HL-60 (cell line): ENCODE measurements around the gene GPR26.
A peak's percentile ranks its signal among the peaks of the same experiment; 100 is the strongest.

ENCODE experiments used
- DNase-seq, 2 experiments: peaks; one replicate each; pipeline ENCODE4 v3.0.0-alpha.2; 2010 to 2020; ENCODE audit warnings: low read depth in 1 of 2, low spot score in 1 of 2
- H3K27ac ChIP-seq: fragments of 250-450 bp; sonication (Bioruptor Pico); replicated peaks from 2 replicates; pipeline ENCODE4 v1.5.1; 2020; ENCODE audit warnings: mild to moderate bottlenecking, moderate library complexity
- H3K27me3 ChIP-seq: fragments of 250-450 bp; sonication (Bioruptor Pico); 2 replicates; pipeline ENCODE4 v1.5.1; 2021; ENCODE audit warnings: mild to moderate bottlenecking, moderate library complexity; ENCODE audit not compliant: insufficient read depth, poor library complexity, severe bottlenecking
- H3K4me3 ChIP-seq: replicated peaks from 2 replicates; pipeline ENCODE4 v1.5.1; 2011; ENCODE audit warnings: mild to moderate bottlenecking, control low read depth, low read length; ENCODE audit not compliant: insufficient read depth
- CTCF ChIP-seq: IDR thresholded peaks from one replicate; pipeline ENCODE4 v1.5.1; 2011; ENCODE audit warnings: low read length, control low read depth, inconsistent platforms; ENCODE audit not compliant: insufficient read depth
- GABPA ChIP-seq: IDR thresholded peaks from 2 replicates; pipeline ENCODE4 v1.6.1; 2012; ENCODE audit warnings: low read depth
- POLR2AphosphoS5 ChIP-seq: IDR thresholded peaks from 2 replicates; pipeline ENCODE4 v1.6.1; 2012; ENCODE audit warnings: low read depth
- REST ChIP-seq: IDR thresholded peaks from 2 replicates; pipeline ENCODE4 v1.6.1; 2012; ENCODE audit warnings: low read depth; ENCODE audit not compliant: insufficient replicate concordance
- SPI1 ChIP-seq: IDR thresholded peaks from 2 replicates; pipeline ENCODE4 v1.6.1; 2012; ENCODE audit warnings: low read depth, mild to moderate bottlenecking, borderline replicate concordance
- long read RNA-seq: library from polyadenylated mRNA; unstranded; transcript quantifications from one replicate; pipeline ENCODE4 v2.0.0, GENCODE V29; 2020

GPR26 gene
- long read RNA-seq = 0 reads

GRCh38 chr10:123666318-123667236 is at the start of gene GPR26:
Gene GPR26 (plus strand): TSS chr10:123666355. CDS start chr10:123666408, 53 bp downstream.
- Histone ChIP-seq H3K27me3 (no peaks in the 10 kb centered on the region), H3K27ac (no peak within 1 kb of the TSS), H3K4me3 (no peak within 1 kb of the TSS)
- DNase-seq = no peak
- TF ChIP-seq REST (peak; percentile 67), SPI1 (no peak)

- no peaks in the 10 kb centered on the region for H3K27me3 ChIP-seq
- TF ChIP-seq REST = no peak
- TF ChIP-seq GABPA = no peak
- TF ChIP-seq SPI1 = no peak
- no peak overlapping the region for H3K27ac ChIP-seq
- no peak for DNase-seq
- no peak overlapping the region for H3K4me3 ChIP-seq
Observed at GRCh38 chr10:123618224-123618623, 47.9 kb upstream of the GPR26 start.

GRCh38 chr10:123619067-123619855 is 46.9 kb upstream of the GPR26 start:
- TF ChIP-seq REST (no peak), CTCF (no peak)
- H3K27me3 ChIP-seq = no peaks in the 10 kb centered on the region
- no peak overlapping the region for H3K27ac ChIP-seq
- no peak for DNase-seq
- H3K4me3 ChIP-seq = no peak overlapping the region

GRCh38 chr10:123620621-123621020 is 45.5 kb upstream of the GPR26 start:
- TF ChIP-seq CTCF = no peak
- no peak for TF ChIP-seq POLR2AphosphoS5
- TF ChIP-seq GABPA = no peak
- TF ChIP-seq REST = no peak
- TF ChIP-seq SPI1 = no peak
- H3K4me3 ChIP-seq = no peak overlapping the region
- no peaks in the 10 kb centered on the region for H3K27me3 ChIP-seq
- DNase-seq = no peak
- no peak overlapping the region for H3K27ac ChIP-seq
